Stimulated activated CD4-positive, alpha-beta T cell treated with anti-CD3 and anti-CD28 coated beads, Interleukin-4, amount 100 ng/mL, for 4 hours (primary cell): ENCODE data around the gene ABCA7.
"Not testable (repeated sequence)": the region's sequence is repeated elsewhere in the genome, so short reads cannot be mapped to it uniquely, and the experiment has no call there.

Experiments
- DNase-seq, 2 experiments: peaks; one replicate each; pipeline ENCODE4 v3.0.0-alpha.2; 2020

Gene ABCA7

GRCh38 chr19:1106841-1107660 is 67.1 kb downstream of the ABCA7 start:
- no peak for DNase-seq

- no peak for DNase-seq
Measured at GRCh38 chr19:1107661-1108261, 67.9 kb downstream of the ABCA7 start.

DNA sequence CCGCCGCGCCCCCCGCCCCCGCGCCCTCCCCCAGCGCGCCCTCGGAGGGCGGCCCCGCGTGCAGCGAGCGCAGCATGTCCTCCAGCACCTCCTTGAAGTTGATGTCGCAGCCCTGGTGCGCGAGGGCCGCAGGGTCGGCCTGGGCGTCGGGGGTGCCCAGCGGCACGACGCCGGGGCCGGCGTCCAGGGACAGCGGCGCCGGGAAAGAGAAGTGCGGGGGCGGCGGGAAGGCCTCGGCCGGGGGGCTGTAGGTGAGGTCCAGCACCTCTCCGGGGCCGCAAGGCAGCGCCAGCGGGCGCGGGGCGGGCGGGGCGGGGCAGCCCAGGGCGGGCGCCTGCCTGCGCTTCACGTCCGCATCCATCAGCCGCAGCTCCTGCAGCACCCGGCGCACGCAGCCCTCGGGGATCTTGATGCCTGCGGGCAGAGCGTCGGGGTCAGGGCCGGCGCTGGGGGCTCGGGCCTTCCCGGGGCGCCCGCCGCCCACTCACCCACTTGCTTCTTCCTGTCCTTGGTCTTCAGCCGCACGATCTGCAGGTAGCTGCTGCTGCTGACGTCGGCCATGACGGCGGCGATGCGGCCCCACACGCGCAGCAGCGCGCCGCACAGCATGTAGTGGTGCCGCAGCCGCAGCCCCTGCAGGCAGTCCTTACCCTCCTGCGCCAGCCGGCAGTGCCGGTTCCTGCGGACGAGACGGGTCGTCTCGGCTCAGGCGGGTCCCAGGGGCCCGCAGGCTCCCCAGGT is 68.6 kb downstream of the ABCA7 start:
- no peak for DNase-seq

GRCh38 chr19:1109032-1109551 is 69.2 kb downstream of the ABCA7 start:
- DNase-seq, result no peak

DNA sequence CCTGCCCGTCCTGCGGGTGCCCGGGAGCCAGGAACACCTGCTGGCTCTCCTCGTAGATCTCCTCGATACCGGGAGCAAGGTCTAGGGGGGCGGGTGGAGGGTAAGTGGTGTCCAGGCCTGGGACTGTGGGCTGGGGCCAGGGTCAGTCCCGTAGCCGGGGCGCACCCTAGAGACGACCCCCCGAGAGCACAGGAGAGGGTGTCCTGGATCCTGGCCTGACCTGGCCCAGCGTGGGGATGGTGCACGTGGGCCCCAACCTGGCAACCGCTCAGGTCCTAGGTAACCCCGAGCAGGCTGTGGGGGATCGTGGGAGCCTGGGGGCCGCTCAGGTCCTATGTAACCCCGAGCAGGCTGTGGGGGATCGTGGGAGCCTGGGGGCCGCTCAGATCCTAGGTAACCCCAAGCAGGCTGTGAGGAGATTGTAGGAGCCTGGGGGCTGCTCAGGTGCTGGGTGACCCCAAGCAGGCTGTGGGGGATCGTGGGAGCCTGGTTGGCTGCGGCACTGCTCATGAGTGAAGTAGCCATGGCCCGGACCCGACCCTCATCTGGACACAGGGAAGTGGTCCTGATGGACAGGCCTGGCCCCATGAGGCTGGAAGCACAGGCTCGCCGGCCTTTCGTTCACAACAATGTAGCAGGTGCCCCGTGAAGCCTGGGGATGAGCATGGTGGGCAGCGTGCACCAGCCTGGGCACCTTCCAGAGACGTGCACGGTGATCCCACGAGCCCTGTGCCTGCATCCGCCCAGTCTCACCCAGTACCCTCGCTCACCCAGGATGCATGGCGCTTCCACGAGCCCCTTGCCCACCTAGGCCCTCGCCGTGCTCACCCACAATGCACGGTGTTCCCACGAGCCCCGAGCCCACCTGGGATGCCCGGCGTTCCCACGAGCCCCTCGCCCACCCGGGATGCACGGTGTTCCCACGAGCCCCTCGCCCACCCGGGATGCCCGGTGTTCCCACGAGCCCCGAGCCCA is 70.1 kb downstream of the ABCA7 start:
- DNase-seq, result no peak

DNA sequence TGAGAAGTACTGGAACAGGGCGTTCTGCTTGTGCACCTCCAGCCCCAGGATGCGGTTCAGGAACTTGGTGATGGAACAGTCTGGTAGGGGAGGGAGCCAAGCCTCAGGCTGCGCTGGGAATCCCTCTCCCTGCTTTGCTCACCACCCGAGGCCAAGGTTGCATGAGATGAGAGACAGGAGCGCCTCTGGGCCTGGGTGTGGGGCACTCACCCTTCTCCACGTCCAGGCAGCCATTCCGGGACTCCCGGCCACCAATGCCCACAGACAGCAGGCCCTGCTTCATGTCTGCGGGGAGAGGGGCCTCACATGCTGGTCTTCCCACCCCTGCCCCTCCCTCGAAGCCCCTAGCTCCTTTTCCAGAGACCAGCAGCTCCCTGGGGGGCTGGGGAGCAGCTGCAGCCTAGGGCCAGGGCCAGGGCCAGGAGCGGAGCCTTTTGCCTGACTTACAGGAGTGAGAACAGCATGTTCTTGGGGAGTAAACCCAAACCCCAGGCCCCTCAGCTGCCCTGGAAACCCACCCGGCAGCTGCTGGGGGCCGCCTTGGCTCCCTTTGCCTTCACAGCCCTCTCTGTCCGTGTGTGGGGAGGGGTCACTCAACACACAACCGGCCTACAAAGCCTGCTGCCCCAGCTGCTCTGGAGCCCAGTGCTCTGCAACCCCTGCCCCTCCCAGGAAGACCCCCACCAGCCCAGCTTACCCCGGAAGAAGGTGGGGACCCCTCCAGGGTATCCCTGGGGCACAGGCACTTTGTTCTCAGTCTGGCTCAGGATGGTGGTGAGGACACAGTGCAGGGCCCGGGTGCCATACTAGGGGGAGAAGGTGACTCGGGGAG is 71.1 kb downstream of the ABCA7 start:
- DNase-seq, result no peak

DNA sequence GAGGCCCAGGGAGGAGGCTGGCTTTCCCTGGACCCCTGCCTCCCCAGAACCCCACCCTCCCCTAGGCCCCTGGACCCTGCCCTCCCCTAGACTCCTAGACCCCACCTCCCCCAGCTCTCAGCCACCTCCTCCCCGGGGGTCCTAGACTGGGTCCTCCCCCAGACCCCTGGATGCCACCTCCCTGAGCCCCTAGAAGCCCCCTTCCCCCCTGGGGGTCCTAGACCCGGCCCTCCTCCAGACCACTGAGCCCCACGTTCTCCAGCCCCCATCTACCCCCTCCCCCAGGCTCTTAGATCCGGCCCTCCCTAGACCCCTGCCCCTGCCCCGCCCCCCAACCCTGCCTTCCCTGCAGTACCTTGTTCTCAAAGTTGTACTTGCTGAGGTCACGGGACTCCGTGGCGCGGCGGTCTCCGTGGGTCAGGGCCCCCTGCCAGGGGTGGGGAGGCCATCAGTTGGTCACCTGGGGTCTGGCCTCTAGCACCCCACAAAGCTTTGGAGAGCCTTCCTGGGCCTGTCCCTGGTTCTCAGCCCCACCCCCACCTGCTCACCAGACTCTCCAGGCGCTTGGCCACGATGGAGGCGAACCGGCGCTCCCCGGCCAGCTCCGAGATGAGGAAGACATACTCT is 71.8 kb downstream of the ABCA7 start:
- DNase-seq, result no peak

DNA sequence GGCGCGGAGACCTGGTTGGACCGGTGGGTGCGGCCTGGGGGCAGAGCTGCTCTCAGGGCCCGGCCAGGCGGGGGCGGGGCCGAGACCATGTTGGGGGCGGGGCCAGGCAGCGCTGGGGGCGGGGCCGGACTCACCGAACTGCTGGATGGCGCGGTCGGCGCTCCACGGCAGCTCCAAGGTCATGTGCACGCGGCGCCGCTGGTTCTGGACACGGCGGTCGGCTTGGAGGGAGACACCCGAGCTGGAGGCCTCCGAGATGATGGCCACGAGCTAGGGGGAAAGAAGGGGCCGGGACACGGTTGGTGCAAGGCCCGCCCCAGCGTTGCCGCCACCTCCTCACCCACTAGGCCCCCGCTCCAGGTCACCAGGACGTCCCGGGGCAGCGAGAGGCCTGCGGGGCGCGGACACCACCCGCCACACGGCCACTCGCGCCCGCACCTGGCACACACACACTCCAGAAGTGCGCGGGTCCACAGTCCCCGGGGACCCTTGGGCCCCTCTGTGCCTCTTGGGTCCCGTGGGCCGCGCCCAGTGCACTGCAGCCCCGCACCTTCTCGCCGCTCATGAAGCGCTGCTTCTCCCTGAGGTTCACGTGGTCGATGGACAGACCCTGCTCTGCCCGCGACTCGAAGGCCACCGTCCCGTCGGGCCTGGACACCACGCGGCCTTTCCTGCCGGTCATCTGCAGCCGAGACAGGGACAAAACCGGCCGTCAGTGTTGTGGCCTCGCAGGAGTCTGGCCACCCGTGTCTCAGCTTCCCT is 72.5 kb downstream of the ABCA7 start:
- no peak for DNase-seq

- peak; percentile 76 to 84 for DNase-seq
Measured at GRCh38 chr19:1113030-1113985, 73.4 kb downstream of the ABCA7 start.

GRCh38 chr19:1113986-1114483 is 74.1 kb downstream of the ABCA7 start:
- no peak for DNase-seq

- not testable (repeated sequence) for DNase-seq
Measured at GRCh38 chr19:1114728-1115127, 74.8 kb downstream of the ABCA7 start.
